Epithelial cell of proximal tubule (primary cell): ENCODE results near the gene POMGNT2. TPM values are rescaled to one million over a fixed set of nuclear protein-coding genes. Genes with fewer than 3 reads are reported as not detected.

Experiments used
- DNase-seq: peaks from one replicate; pipeline ENCODE4 v3.0.0-alpha.2; 2011; ENCODE audit warnings: low read depth
- H3K4me3 ChIP-seq: 2 replicates; pipeline ENCODE4 v1.5.1; 2011; ENCODE audit warnings: low read depth, mild to moderate bottlenecking, low read length
- CTCF ChIP-seq: conservative IDR thresholded peaks from 2 replicates; pipeline ENCODE4 v1.5.1; 2012; ENCODE audit warnings: low read depth, mild to moderate bottlenecking, low read length
- total RNA-seq: library from RNA; depleted of rRNA; stranded (reverse); fragments of >200 nt; gene quantifications from 2 replicates; pipeline ENCODE4 v1.2.3, GENCODE V29; 2015

Gene POMGNT2
- total RNA-seq, 1 donor from 2014 or later: 16.1 TPM

- H3K4me3 ChIP-seq: no peak overlapping the region
- no peak for DNase-seq
- TF ChIP-seq CTCF: no peak
Observed at GRCh38 chr3:43094381-43094780, 11.5 kb downstream of the POMGNT2 start.

GRCh38 chr3:43093974-43094373, 11.9 kb downstream of the POMGNT2 start:
- H3K4me3 ChIP-seq: no peak overlapping the region
- no peak for DNase-seq
- no peak for TF ChIP-seq CTCF

GRCh38 chr3:43093006-43093405, 12.9 kb downstream of the POMGNT2 start:
- TF ChIP-seq CTCF: no peak
- no peak overlapping the region for H3K4me3 ChIP-seq
- DNase-seq: no peak

DNA sequence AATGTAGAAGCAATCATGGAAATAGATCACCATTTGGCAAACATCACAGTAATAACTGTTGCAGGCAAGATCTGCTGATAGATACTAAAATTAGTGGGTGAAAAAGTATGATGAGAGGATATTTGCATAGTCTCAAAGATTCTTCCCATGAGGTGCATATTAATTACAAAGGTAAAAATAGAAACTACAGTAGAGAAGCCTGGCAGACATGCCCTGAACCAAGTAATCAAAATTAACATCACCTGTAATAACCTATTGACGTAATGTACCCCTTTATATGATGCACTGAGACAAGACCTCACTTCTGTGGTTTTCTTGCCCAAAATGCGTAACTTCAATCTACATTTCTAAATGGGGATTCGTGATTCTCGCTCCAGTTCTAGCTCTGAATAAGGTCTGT, 14.4 kb downstream of the POMGNT2 start:
- DNase-seq: no peak
- no peak overlapping the region for H3K4me3 ChIP-seq
- TF ChIP-seq CTCF: no peak

DNA sequence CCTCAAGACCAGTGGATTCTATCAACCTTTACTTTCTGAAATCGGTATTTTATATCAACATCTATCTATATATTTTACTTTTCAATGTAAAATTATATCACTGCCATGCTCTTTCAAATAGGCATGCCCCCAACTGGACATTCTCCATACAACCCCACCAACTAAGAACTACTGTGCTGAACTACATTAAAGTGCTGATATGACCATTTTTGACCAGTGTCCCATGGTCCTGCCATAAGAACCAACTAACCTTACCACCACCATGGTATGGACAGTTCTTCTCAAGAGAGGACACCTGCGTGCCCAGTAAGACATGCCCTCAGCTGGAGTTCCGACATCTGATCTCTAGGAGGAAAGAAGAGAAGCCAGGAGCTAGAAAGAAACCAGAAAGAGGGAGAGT, 15.6 kb downstream of the POMGNT2 start:
- TF ChIP-seq CTCF: no peak
- H3K4me3 ChIP-seq: no peak overlapping the region
- no peak for DNase-seq

DNA sequence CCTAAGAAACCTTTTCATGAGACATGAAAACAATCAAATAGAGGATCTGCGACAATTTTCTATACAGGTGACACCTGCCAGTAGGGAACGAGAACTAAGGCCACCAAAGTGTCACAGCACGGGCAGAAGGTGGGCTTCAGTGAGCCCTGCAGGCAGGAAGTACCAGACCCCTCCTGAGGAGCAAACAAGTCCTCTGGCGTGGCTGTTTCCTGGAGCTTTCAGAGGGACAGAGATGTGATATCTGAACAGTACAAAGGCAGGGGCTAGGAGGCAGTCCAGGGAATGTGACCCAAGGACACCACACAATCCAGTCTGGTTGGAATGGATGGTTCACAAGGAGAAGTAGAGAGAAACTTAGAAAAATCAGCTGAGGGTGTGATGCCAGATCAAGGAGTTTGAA, 16.8 kb downstream of the POMGNT2 start:
- H3K4me3 ChIP-seq: no peak overlapping the region
- DNase-seq: no peak
- no peak for TF ChIP-seq CTCF

GRCh38 chr3:43087249-43087776, 18.6 kb downstream of the POMGNT2 start:
- DNase-seq: no peak
- H3K4me3 ChIP-seq: no peak overlapping the region
- TF ChIP-seq CTCF: peak; percentile 36
